A673 (cell line): ENCODE results near the gene B4GALT6. TPM values are rescaled to one million over a fixed set of nuclear protein-coding genes. Genes with fewer than 3 reads are reported as not detected.

Experiments used
- BruUV-seq: library from RNA; stranded (reverse); fragments of 400-500 nt; replicated peaks from 2 replicates; lab custom pipeline; 2021; lab: Mats Ljungman, UMichigan
- CTCF ChIA-PET: fragments of 300-600 bp; sonication (Branson Sonifier 250); formaldehyde crosslinking; loops from one replicate; lab custom pipeline; 2022; ENCODE audit warnings: antibody characterized with exemption; lab: Charles Lee
- POLR2A ChIA-PET: fragments of 300-600 bp; sonication (Branson Sonifier 250); formaldehyde crosslinking; loops from one replicate; lab custom pipeline; 2022; ENCODE audit warnings: antibody characterized with exemption; ENCODE audit not compliant: low non-redundant PET; lab: Charles Lee
- DNase-seq: peaks from one replicate; pipeline ENCODE4 v3.0.0-alpha.2; 2015; ENCODE audit warnings: low spot score
- H3K27ac ChIP-seq: fragments of 200-600 bp; sonication (generic); 2 replicates; pipeline ENCODE4 v1.5.1; 2016; ENCODE audit warnings: mixed run types, low read depth, mild to moderate bottlenecking, mixed read lengths, antibody characterized with exemption, low read length; ENCODE audit not compliant: poor library complexity, severe bottlenecking
- H3K27me3 ChIP-seq: fragments of 200-600 bp; sonication (generic); replicated peaks from 2 replicates; pipeline ENCODE4 v1.6.1; 2017; ENCODE audit warnings: mixed run types, low read depth, mild to moderate bottlenecking, mixed read lengths, antibody characterized with exemption, low read length; ENCODE audit not compliant: insufficient read depth, poor library complexity
- H3K36me3 ChIP-seq: fragments of 200-600 bp; sonication (generic); 2 replicates; pipeline ENCODE4 v1.6.1; 2016; ENCODE audit warnings: mixed run types, mild to moderate bottlenecking, mixed read lengths, antibody characterized with exemption, low read length; ENCODE audit not compliant: insufficient read depth, poor library complexity, severe bottlenecking
- H3K4me1 ChIP-seq: fragments of 200-600 bp; sonication (generic); 2 replicates; pipeline ENCODE4 v1.6.1; 2017; ENCODE audit warnings: mixed run types, mild to moderate bottlenecking, mixed read lengths, antibody characterized with exemption, low read length; ENCODE audit not compliant: insufficient read depth, poor library complexity, severe bottlenecking
- H3K4me3 ChIP-seq: fragments of 200-600 bp; sonication (generic); 2 replicates; pipeline ENCODE4 v1.5.1; 2016; ENCODE audit warnings: low read depth, mixed run types, mild to moderate bottlenecking, mixed read lengths, low read length; ENCODE audit not compliant: poor library complexity, severe bottlenecking
- H3K9me3 ChIP-seq: fragments of 200-600 bp; sonication (generic); 2 replicates; pipeline ENCODE4 v1.6.1; 2016; ENCODE audit warnings: mixed run types, low read depth, mild to moderate bottlenecking, mixed read lengths, antibody characterized with exemption, low read length; ENCODE audit not compliant: poor library complexity, severe bottlenecking
- CTCF ChIP-seq: fragments of 300-800, 200-600 bp; sonication (generic); conservative IDR thresholded peaks from 2 replicates; pipeline ENCODE4 v1.5.1; 2017; ENCODE audit warnings: low read depth, mild to moderate bottlenecking, antibody characterized with exemption, low read length, moderate library complexity, mixed read lengths
- EZH2 ChIP-seq: fragments of 200-600 bp; sonication (generic); IDR thresholded peaks from 2 replicates; pipeline ENCODE4 v1.6.1; 2017; ENCODE audit warnings: borderline replicate concordance, low read depth, mild to moderate bottlenecking, mixed read lengths, antibody characterized with exemption, low read length; ENCODE audit not compliant: poor library complexity, severe bottlenecking
- intact Hi-C: fragments of 100-400 bp; cut with micrococcal nuclease; formaldehyde crosslinking; loops from one replicate; pipeline ENCODE4 v1.10.0; 2022; ENCODE audit not compliant: unreplicated experiment
- total RNA-seq: library from RNA; stranded (reverse); gene quantifications from 2 replicates; pipeline ENCODE4 v1.2.3, GENCODE V29; 2021

Gene B4GALT6
- total RNA-seq, 1 experiment from 2014 or later = 6.0 TPM

GRCh38 chr18:31721601-31722000, 37.2 kb upstream of the B4GALT6 start:
- TF ChIP-seq EZH2 = no peak
- TF ChIP-seq CTCF = no peak
- ChIA-PET POLR2A (no interaction called here), CTCF (interaction anchor here (1.6 kb wide), 1 partner anchor 165 kb away, joined by 6 read pairs; no protein-coding TSS in a partner anchor)
- Histone ChIP-seq H3K4me3 (no peak overlapping the region), H3K4me1 (no peaks in the 10 kb centered on the region), H3K27ac (no peak overlapping the region), H3K27me3 (peaks cover 29% of the 10 kb centered on the region), H3K36me3 (no peaks in the 10 kb centered on the region), H3K9me3 (no peaks in the 10 kb centered on the region)
- DNase-seq = no peak
- no TSS peak for BruUV-seq
- intact Hi-C loops = loop anchor here (10.0 kb wide), 1 partner anchor 297 kb away; no protein-coding TSS in a partner anchor

GRCh38 chr18:31720867-31721266, 36.5 kb upstream of the B4GALT6 start:
- no peak overlapping the region for H3K27ac ChIP-seq
- CTCF ChIA-PET = no interaction called here
- no peak for TF ChIP-seq CTCF
- no peak for TF ChIP-seq EZH2
- intact Hi-C loops = loop anchor here (10.0 kb wide), 1 partner anchor 296 kb away; no protein-coding TSS in a partner anchor
- no peaks in the 10 kb centered on the region for H3K9me3 ChIP-seq
- no peaks in the 10 kb centered on the region for H3K36me3 ChIP-seq
- no peaks in the 10 kb centered on the region for H3K4me1 ChIP-seq
- H3K4me3 ChIP-seq = no peak overlapping the region
- POLR2A ChIA-PET = no interaction called here
- peaks cover 26% of the 10 kb centered on the region for H3K27me3 ChIP-seq
- no peak for DNase-seq
- BruUV-seq = no TSS peak

GRCh38 chr18:31719363-31720006, 35.1 kb upstream of the B4GALT6 start:
- BruUV-seq = no TSS peak
- intact Hi-C loops = loop anchor here (10.0 kb wide), 1 partner anchor 295 kb away; no protein-coding TSS in a partner anchor

More at GRCh38 chr18:31719363-31720006, 35.1 kb upstream of the B4GALT6 start:
- H3K27ac ChIP-seq = no peak overlapping the region
- TF ChIP-seq EZH2 = no peak
- no peak for TF ChIP-seq CTCF
- no peak for DNase-seq
- peaks cover 13% of the 10 kb centered on the region for H3K27me3 ChIP-seq
- ChIA-PET CTCF (no interaction called here), POLR2A (no interaction called here)
- no peaks in the 10 kb centered on the region for H3K4me1 ChIP-seq
- H3K36me3 ChIP-seq = no peaks in the 10 kb centered on the region
- H3K4me3 ChIP-seq = no peak overlapping the region
- no peaks in the 10 kb centered on the region for H3K9me3 ChIP-seq
